ENCODE results near the gene ECSCR. TPM values are rescaled to one million over a fixed set of nuclear protein-coding genes. Genes with fewer than 3 reads are reported as not detected.

The ECSCR gene
- total RNA-seq, 2 experiments from 2014 or later, result not detected

GRCh38 chr5:139426203-139426885 lies 36.2 kb downstream of the ECSCR start:
- POLR2A ChIA-PET, result no interaction called here

GRCh38 chr5:139425497-139425896 lies 37.0 kb downstream of the ECSCR start:
- Mint-ChIP-seq H3K9me3 (no peaks in the 10 kb centered on the region), H3K4me3 (no peak overlapping the region), H3K4me1 (peaks cover 9% of the 10 kb centered on the region), H3K27ac (no peak overlapping the region), H3K27me3 (peaks cover 2% of the 10 kb centered on the region), H3K36me3 (peaks cover 10% of the 10 kb centered on the region)
- no peak for ATAC-seq (ENCODE audit: low read depth)
- POLR2A ChIA-PET, result no interaction called here
- no peak for DNase-seq

More at GRCh38 chr5:139426203-139426885, 36.2 kb downstream of the ECSCR start:
- Mint-ChIP-seq H3K4me3 (no peak overlapping the region), H3K4me1 (peaks cover 9% of the 10 kb centered on the region), H3K27me3 (peaks cover 2% of the 10 kb centered on the region), H3K9me3 (no peaks in the 10 kb centered on the region), H3K27ac (no peak overlapping the region), H3K36me3 (peaks cover 10% of the 10 kb centered on the region)
- no peak for ATAC-seq (ENCODE audit: low read depth)
- DNase-seq, result no peak

GRCh38 chr5:139422307-139422893 lies 40.1 kb downstream of the ECSCR start:
- Mint-ChIP-seq H3K27ac (peak overlapping the region; percentile 9), H3K27me3 (peaks cover 2% of the 10 kb centered on the region), H3K4me1 (peaks cover 15% of the 10 kb centered on the region), H3K9me3 (no peaks in the 10 kb centered on the region), H3K4me3 (no peak overlapping the region), H3K36me3 (peaks cover 2% of the 10 kb centered on the region)
- DNase-seq (no peak), ATAC-seq (ENCODE audit: low read depth) (peak; percentile 87)
- POLR2A ChIA-PET, result interaction anchor here (1.0 to 2.0 kb wide), 5 partner anchors 30 to 90 kb away, joined by 3 to 21 read pairs (median 4); no protein-coding TSS in a partner anchor

- Mint-ChIP-seq H3K4me3 (no peak overlapping the region), H3K27ac (peak overlapping the region; percentile 54), H3K9me3 (no peaks in the 10 kb centered on the region), H3K36me3 (peaks cover 2% of the 10 kb centered on the region), H3K27me3 (peaks cover 2% of the 10 kb centered on the region), H3K4me1 (peaks cover 37% of the 10 kb centered on the region)
- ATAC-seq (ENCODE audit: low read depth), result no peak
- POLR2A ChIA-PET, result interaction anchor here (0.5 to 1.4 kb wide), 8 partner anchors 13 to 142 kb away, joined by 3 to 5 read pairs (median 4); partner anchors contain the start of genes SPATA24 and UBE2D2
- no peak for DNase-seq
Observed at GRCh38 chr5:139419226-139420192, 43.0 kb downstream of the ECSCR start.

- Mint-ChIP-seq H3K4me3 (no peak overlapping the region), H3K4me1 (peaks cover 43% of the 10 kb centered on the region), H3K27ac (no peak overlapping the region), H3K36me3 (peaks cover 2% of the 10 kb centered on the region), H3K27me3 (no peaks in the 10 kb centered on the region), H3K9me3 (no peaks in the 10 kb centered on the region)
- ATAC-seq (ENCODE audit: low read depth), result no peak
- DNase-seq, result no peak
- POLR2A ChIA-PET, result interaction anchor here (0.9 to 1.1 kb wide), 2 partner anchors 15 to 142 kb away, joined by 3 to 4 read pairs; partner anchors contain the start of genes SPATA24 and UBE2D2
Observed at GRCh38 chr5:139418793-139419192, 43.8 kb downstream of the ECSCR start.

DNA sequence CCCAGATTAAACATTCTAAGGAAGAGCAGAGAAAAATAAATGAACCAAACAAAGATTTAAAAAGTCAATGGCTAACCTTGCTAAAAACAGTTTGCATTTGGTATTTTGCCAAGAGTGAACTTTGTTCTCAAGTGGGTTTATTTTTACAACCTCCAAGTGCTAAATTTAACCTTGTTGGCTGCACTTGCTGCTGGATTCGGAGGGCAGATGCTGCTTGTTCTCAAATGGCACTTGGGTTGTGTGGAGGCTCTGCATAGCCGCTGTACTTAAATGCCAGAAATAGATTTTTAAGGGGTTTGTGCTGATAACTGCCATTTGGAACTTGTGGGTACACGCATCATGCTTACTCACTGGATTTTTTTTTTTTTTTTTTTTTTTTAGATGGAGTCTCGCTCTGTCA lies 45.3 kb downstream of the ECSCR start:
- no peak for ATAC-seq (ENCODE audit: low read depth)
- H3K4me1 Mint-ChIP-seq, result peaks cover 49% of the 10 kb centered on the region
- POLR2A ChIA-PET, result no interaction called here

GRCh38 chr5:139416651-139417050 lies 45.9 kb downstream of the ECSCR start:
- peaks cover 48% of the 10 kb centered on the region for H3K4me1 Mint-ChIP-seq
- POLR2A ChIA-PET, result interaction anchor here (1.0 kb wide), 1 partner anchor 97 kb away, joined by 3 read pairs; no protein-coding TSS in a partner anchor
- H3K27ac Mint-ChIP-seq, result peak overlapping the region; percentile 61
- DNase-seq (no peak), ATAC-seq (ENCODE audit: low read depth) (no peak)
- H3K27me3 Mint-ChIP-seq, result no peaks in the 10 kb centered on the region
- H3K9me3 Mint-ChIP-seq, result no peaks in the 10 kb centered on the region
- no peaks in the 10 kb centered on the region for H3K36me3 Mint-ChIP-seq
- H3K4me3 Mint-ChIP-seq, result peak overlapping the region; percentile 28

More for the DNA sequence above, 45.3 kb downstream of the ECSCR start:
- Mint-ChIP-seq H3K36me3 (no peaks in the 10 kb centered on the region), H3K27ac (no peak overlapping the region), H3K27me3 (no peaks in the 10 kb centered on the region), H3K4me3 (no peak overlapping the region), H3K9me3 (no peaks in the 10 kb centered on the region)
- DNase-seq, result no peak

- POLR2A ChIA-PET, result interaction anchor here (0.6 to 1.0 kb wide), 3 partner anchors 17 to 838 kb away, joined by 3 read pairs; no protein-coding TSS in a partner anchor
- Mint-ChIP-seq H3K4me3 (peak overlapping the region; percentile 62), H3K27me3 (no peaks in the 10 kb centered on the region), H3K4me1 (peaks cover 48% of the 10 kb centered on the region), H3K27ac (peak overlapping the region; percentile 84), H3K9me3 (no peaks in the 10 kb centered on the region), H3K36me3 (no peaks in the 10 kb centered on the region)
- DNase-seq, result no peak
- no peak for ATAC-seq (ENCODE audit: low read depth)
Observed at GRCh38 chr5:139415869-139416268, 46.7 kb downstream of the ECSCR start.

- Mint-ChIP-seq H3K4me1 (peaks cover 48% of the 10 kb centered on the region), H3K27me3 (no peaks in the 10 kb centered on the region), H3K4me3 (peak overlapping the region; percentile 62), H3K27ac (peak overlapping the region; percentile 84), H3K36me3 (no peaks in the 10 kb centered on the region), H3K9me3 (no peaks in the 10 kb centered on the region)
- POLR2A ChIA-PET, result interaction anchor here (0.6 to 1.3 kb wide), 4 partner anchors 16 to 837 kb away, joined by 3 read pairs; no protein-coding TSS in a partner anchor
- ATAC-seq (ENCODE audit: low read depth), result peak; percentile 76
- peak; percentile 46 for DNase-seq
Observed at GRCh38 chr5:139415221-139415861, 47.2 kb downstream of the ECSCR start.

GRCh38 chr5:139414581-139415130 lies 47.9 kb downstream of the ECSCR start:
- H3K27me3 Mint-ChIP-seq, result no peaks in the 10 kb centered on the region
- H3K4me1 Mint-ChIP-seq, result peaks cover 48% of the 10 kb centered on the region
- no peak for ATAC-seq (ENCODE audit: low read depth)
- POLR2A ChIA-PET, result interaction anchor here (1.3 kb wide), 2 partner anchors 11 to 23 kb away, joined by 3 to 4 read pairs; partner anchors contain the start of gene SPATA24
- H3K4me3 Mint-ChIP-seq, result peak overlapping the region; percentile 62
- no peaks in the 10 kb centered on the region for H3K36me3 Mint-ChIP-seq
- H3K27ac Mint-ChIP-seq, result peak overlapping the region; percentile 84
- DNase-seq, result no peak
- no peaks in the 10 kb centered on the region for H3K9me3 Mint-ChIP-seq

DNA sequence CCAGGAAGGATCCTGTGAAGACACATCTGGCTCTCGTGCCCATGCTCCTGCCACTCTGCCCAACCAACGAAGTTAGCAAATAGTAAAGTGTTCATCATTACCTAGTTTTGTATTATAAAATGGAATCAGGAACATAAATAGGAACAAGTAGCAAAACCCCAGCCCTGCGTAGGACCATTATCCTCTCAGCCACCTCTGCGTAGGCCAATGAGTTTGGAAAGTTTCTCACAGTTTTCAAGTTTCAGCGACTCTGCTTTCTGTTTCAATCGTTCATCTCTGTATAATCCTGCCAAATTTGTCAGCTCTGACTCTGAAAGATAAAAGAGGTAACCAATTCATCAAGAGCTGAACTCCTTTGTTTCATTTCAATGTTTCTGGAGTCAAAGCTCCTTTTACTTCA lies 48.6 kb downstream of the ECSCR start:
- no peaks in the 10 kb centered on the region for H3K36me3 Mint-ChIP-seq
- H3K9me3 Mint-ChIP-seq, result no peaks in the 10 kb centered on the region
- DNase-seq (no peak), ATAC-seq (ENCODE audit: low read depth) (no peak)
- H3K27ac Mint-ChIP-seq, result peak overlapping the region; percentile 84
- POLR2A ChIA-PET, result interaction anchor here (1.3 kb wide), 2 partner anchors 10 to 22 kb away, joined by 3 to 4 read pairs; partner anchors contain the start of gene SPATA24
- peaks cover 47% of the 10 kb centered on the region for H3K4me1 Mint-ChIP-seq
- peak overlapping the region; percentile 23 for H3K4me3 Mint-ChIP-seq
- no peaks in the 10 kb centered on the region for H3K27me3 Mint-ChIP-seq

GRCh38 chr5:139413153-139413552 lies 49.4 kb downstream of the ECSCR start:
- Mint-ChIP-seq H3K27me3 (no peaks in the 10 kb centered on the region), H3K36me3 (no peaks in the 10 kb centered on the region), H3K4me1 (peaks cover 40% of the 10 kb centered on the region), H3K4me3 (no peak overlapping the region), H3K27ac (no peak overlapping the region), H3K9me3 (no peaks in the 10 kb centered on the region)
- POLR2A ChIA-PET, result interaction anchor here (1.3 kb wide), 1 partner anchor 10 kb away, joined by 4 read pairs; the partner anchor contains the start of gene SPATA24
- no peak for ATAC-seq (ENCODE audit: low read depth)
- DNase-seq, result no peak

Measured in activated naive CD8-positive, alpha-beta T cell treated with anti-CD3 and anti-CD28 coated beads, Interleukin-2, amount 10 ng/mL, durations not matched to agents 7 days and 5 days (primary cell).